KOPT-K1 (cell line): ENCODE measurements around the gene KCTD10.
A peak's percentile ranks its signal among the peaks of the same experiment; 100 is the strongest.

ENCODE experiments used
- H3K27ac ChIP-seq: fragments of 200-600 bp; sonication (generic); 2 replicates; pipeline ENCODE4 v1.5.1; 2016; ENCODE audit warnings: antibody characterized with exemption, mild to moderate bottlenecking, low read depth, low read length; ENCODE audit not compliant: poor library complexity, severe bottlenecking
- H3K36me3 ChIP-seq: fragments of 200-600 bp; sonication (generic); 2 replicates; pipeline ENCODE4 v1.5.1; 2017; ENCODE audit warnings: antibody characterized with exemption, mild to moderate bottlenecking, low read length, moderate library complexity; ENCODE audit not compliant: insufficient read depth
- H3K9me3 ChIP-seq: fragments of 200-600 bp; sonication (generic); 2 replicates; pipeline ENCODE4 v1.5.1; 2017; ENCODE audit warnings: antibody characterized with exemption, low read length, mild to moderate bottlenecking; ENCODE audit not compliant: insufficient read depth, poor library complexity, severe bottlenecking

Gene KCTD10, protein sequence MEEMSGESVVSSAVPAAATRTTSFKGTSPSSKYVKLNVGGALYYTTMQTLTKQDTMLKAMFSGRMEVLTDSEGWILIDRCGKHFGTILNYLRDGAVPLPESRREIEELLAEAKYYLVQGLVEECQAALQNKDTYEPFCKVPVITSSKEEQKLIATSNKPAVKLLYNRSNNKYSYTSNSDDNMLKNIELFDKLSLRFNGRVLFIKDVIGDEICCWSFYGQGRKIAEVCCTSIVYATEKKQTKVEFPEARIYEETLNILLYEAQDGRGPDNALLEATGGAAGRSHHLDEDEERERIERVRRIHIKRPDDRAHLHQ

DNA sequence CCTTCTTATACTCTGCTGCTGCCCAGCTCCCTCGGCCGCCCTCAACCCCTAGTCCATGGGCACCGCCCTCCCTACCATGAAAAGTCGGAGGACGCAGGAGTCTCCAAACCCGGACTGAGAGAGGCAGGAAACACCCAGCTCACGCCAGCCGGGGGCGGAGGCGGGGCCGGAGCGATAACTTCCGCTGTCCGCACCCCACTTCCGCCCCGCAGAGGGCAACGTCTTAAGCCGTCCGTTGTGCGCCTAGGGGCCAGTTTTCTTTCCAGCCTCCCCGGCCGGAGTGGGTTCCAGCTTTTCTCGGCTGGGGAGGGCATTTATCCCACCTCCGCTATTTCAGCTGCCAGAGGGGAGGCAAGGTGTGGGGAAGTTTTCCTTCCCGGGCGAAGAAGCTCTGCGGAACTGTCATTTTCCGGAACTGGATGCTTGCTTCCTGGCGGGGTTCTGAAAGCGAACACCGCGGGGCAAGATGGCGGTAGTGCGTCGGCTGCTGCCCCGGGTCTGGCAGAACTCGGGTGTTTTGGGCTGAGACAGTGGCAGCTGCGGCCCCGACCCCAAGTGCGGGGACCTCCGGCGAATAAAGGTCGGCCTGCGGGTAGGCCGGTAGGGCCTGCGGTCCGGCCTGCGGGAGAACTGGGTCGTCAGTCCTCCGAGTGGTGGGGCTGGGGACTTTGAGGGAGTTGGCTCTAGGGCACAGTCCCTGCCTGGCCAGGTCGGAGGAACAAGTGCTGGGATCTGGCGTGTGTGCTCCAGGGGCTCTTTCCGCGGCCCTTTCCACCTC, at the start of gene KCTD10, which contains the start of gene UBE3B:
Gene KCTD10, minus strand, starts transcription at position 116 of the 778 bp plus-strand sequence. Its CDS starts 38 bp downstream, at position 78.
Gene UBE3B, plus strand, starts transcription at position 450 of the 778 bp plus-strand sequence. CDS start 5,918 bp downstream, outside the sequence.
- H3K9me3 ChIP-seq: no peaks in the 10 kb centered on the region
- H3K27ac ChIP-seq: peak within 1 kb of the TSS; percentile 92
- H3K36me3 ChIP-seq: no peaks in the 10 kb centered on the region

DNA sequence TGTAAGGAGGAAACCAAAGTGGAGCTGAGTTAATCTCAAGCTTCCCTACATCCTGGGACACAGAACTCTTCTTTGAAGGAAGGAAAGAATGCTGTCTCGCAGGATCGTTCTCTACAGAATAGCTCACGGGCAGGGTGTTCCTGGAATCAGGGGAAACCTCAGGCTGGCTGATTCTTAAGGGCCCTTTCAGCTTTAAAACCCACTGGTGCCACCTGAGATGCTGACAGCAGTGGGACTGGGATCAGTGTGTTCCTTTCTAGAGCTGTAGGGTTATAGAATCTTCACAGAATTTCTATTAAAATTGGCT, 48.1 kb upstream of the KCTD10 start:
- no peak overlapping the region for H3K27ac ChIP-seq
- H3K36me3 ChIP-seq: peaks cover 78% of the 10 kb centered on the region
- H3K9me3 ChIP-seq: no peaks in the 10 kb centered on the region

DNA sequence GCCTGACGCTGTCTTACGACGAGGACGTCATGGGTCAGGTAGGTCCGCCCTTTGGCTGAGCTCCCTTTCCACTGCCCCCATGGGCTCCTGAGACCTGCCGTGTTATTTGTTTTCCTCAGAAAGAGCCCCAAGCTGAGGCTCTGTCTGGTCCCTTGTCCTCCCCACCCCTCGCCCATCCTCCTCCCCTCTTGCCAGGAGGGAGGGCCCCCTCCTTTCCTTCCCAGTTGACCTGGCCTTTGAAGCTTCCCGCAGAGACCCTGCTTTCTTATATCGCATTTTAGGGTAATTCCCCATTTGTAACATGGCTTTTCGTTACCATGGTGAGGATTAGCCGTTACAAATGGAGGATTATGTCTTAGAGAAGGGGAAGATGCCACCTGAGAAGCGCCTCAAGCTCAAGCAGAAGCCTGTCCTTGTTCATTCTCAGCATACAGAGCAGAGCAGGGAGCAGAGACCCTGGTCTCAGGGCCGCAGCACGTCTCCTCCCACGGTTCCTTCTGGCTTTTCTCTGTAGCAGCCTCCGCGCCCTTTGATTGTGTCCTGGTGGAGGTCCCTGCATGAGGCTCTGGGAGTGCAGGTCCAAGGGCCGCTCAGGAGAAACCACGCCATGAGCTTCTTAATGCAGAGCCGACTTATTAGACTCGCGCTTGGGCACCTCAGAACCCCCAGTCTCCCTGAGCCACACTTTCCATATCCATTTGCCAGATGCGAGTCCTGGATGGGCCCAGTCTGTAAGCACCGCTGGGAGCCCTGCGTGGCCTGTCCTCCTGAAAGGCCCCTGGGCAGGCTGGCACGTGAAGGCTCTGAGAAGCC, 47.6 kb upstream of the KCTD10 start:
- Histone ChIP-seq H3K9me3 (no peaks in the 10 kb centered on the region), H3K27ac (no peak overlapping the region), H3K36me3 (peaks cover 78% of the 10 kb centered on the region)

DNA sequence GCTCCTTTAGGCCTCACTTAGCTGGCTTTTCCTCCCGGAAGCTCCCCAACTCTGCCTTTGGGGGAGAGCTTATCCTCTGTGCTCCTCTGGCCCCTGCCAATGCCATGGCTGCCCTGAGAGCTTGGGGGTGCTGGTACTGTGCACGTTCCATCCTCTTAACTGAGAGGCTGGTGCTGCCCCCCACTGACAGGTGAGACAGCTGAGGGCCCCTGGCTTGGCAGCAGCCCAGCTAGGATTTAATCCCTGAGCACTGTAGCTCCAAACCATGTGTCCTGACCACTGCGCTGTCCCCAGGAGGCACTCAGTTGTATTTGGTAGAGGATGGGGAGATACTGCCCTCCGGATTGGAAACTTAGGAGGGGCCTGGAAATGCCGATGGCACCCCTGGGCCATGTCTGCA, 46.4 kb upstream of the KCTD10 start:
- Histone ChIP-seq H3K27ac (no peak overlapping the region), H3K9me3 (no peaks in the 10 kb centered on the region), H3K36me3 (peaks cover 86% of the 10 kb centered on the region)

DNA sequence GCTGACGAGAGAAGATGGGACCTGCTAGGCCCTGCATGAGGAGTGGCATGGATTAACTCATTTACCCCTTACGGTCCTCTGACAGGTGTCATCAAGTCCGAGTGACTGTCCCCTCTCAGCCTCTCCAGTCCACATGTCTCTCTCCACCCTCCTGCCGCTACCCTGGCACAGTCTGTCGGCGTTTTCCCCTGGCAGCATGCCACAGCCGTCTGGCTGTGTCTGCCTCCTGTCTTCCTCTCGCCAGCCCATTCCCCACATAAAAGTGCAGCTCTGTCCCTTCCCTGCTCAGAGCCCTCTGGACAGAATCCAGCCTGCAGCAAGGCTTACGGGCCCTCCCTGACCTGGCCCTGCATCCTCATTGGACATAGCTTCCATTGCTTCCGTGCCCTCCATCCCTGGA, 46.0 kb upstream of the KCTD10 start:
- Histone ChIP-seq H3K9me3 (no peaks in the 10 kb centered on the region), H3K36me3 (peaks cover 89% of the 10 kb centered on the region), H3K27ac (no peak overlapping the region)

DNA sequence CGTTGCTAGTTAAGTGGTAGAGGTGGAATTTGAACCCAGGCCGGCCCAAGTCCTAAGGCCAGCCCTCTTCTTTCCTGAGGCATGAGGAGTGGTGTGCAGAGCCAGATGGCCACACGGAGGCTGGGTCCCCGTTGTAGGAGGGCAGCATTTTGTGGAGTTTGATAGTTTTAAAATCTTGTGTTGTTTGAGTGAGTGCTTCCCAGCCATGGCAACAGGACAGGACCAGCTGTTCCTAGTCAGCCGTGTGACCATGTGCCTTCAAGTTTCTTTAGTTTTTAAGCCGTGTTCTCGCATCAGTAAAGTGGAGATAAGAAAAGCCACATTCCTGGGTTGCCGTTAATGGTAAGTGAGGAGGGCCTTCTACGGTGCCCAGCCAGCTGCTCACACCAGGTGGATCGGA, 44.7 kb upstream of the KCTD10 start:
- Histone ChIP-seq H3K9me3 (no peaks in the 10 kb centered on the region), H3K36me3 (peaks cover 89% of the 10 kb centered on the region), H3K27ac (no peak overlapping the region)

DNA sequence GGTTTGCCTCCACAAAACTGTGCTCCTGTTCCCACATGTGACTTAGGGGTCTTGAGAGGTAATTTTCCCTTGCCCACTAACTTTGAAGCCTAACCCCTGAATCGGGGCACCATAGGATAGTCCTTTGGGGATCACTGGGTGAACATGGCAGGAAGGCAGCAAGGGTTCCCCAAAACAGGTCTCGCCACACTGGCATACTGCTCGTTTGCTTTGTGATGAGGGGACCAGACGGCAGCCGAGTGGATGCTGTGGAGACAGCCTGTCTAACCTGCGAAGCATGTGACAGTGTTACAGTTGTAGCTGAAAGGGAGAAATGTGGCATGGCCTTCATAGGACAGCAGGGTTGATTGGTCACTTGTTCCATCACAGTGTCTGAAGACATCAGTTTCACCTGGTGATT, 42.7 kb upstream of the KCTD10 start:
- H3K36me3 ChIP-seq: peaks cover 81% of the 10 kb centered on the region

DNA sequence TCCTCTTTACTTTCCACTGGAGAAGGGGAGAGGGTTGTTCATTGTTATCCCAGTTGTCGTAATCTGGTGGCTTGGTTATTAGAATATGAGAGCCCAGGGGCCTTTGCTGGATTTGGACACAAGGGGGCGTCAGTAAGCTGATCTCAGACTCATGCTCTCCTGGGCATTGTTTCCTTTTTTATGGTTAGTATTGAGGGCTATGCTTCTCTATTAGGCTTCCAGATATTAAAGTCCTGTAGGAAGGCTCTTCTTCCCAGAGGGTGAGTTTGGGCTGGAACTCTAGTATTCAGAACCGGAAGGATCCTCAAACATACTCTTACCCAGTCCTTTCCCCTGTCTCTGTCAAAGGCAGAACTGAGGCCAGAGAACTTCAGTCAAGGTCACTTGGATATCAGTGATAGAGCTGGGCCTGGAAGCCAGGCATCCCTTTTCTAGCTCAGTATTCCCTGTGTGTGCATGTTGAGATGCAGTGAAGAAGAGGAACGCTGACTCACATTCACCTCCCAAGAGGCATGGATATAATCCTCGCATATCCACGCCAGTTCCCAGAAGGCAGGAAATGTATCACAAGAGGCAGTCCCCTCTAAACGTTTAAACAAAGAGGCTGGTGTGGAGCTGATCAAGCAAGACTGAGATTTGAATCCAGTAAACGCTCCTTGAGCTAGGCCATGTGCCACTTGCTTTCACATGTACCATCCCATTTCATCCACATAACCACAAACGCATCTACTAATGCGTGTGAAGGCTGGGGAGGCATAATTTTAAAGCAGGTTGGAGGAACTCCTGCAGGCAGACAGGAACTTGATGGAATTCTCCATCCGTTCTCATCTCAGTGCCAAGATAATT, 41.9 kb upstream of the KCTD10 start:
- Histone ChIP-seq H3K27ac (no peak overlapping the region), H3K9me3 (no peaks in the 10 kb centered on the region), H3K36me3 (peaks cover 81% of the 10 kb centered on the region)

More for the DNA sequence above, 42.7 kb upstream of the KCTD10 start:
- no peak overlapping the region for H3K27ac ChIP-seq
- no peaks in the 10 kb centered on the region for H3K9me3 ChIP-seq

DNA sequence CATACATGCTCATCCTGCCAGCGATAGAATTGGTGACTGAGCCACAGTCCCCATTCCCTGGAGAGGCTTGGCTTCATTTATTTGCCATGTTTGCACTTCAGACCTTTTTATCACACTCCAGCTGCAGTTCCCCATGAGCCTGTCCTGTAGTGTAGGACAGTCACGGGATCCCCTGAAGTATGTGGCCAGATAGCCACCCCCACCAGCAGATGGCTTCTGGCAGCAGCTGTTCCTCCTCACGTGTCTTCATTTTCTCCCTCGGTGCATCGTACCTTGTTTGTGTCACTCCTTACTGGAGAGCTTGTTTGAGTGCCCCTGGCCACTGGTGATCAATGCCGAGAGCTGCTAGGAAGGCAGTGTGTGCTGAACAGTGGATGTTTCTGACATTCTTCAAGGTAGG, 40.5 kb upstream of the KCTD10 start:
- H3K27ac ChIP-seq: no peak overlapping the region
- H3K9me3 ChIP-seq: no peaks in the 10 kb centered on the region
- H3K36me3 ChIP-seq: peaks cover 81% of the 10 kb centered on the region

DNA sequence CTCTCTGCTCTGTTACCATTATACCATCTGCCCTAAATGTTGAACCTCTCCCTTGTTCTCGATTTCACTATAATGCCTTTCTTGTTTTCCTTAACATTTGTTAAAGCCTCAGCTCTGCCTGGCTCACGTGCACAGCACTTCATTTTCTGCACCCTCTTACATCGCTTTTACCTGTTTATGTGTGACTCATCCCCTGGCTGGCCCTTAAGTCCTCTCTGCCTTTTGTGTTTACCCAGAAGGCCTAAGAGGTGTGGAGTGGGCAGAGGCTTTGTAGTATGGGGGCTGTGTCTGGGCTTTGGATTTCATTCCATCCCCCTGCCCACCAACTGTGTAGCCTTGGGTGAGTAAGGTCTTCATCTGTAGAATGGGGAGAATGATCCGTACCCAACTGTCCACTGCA, 36.9 kb upstream of the KCTD10 start:
- Histone ChIP-seq H3K27ac (no peak overlapping the region), H3K9me3 (no peaks in the 10 kb centered on the region), H3K36me3 (peaks cover 79% of the 10 kb centered on the region)

DNA sequence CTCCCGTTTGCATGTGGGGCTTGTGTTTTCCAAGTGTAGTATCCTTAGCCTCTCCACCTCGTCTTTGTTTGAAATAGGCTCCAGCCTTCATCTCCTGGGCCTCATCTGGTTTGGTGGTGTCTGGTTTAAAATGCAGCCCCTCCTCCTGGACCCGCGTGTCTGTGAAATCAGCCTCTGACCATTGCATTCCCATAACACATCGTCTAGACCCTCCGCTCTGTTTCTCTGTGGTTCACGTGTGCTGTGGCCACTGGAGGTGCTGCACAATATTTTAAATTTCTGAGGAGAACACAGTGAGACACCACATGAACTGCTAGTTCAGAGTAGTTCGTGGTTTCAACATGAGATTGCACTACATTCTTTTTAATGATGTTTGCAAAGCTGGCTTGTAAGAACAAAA, 36.0 kb upstream of the KCTD10 start:
- H3K36me3 ChIP-seq: peaks cover 79% of the 10 kb centered on the region

DNA sequence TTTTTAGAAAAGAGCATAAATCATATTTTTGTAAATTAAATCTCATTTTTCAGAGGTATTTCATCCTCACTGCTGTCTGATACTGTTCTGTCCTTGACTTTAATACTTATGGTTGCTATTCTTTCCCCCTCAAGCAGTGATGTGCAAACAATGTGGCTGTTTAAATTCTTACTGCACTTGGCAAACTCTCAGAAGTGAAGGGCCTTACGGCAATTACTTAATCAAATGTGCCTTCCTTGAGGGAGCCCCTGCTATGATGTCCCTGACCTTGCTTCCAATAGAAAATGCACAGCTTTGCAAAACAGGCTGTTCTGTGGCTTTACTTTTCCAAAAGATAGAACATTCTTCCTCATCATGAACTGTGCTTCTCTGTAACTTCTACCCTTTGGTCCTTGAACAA, 35.5 kb upstream of the KCTD10 start:
- H3K27ac ChIP-seq: no peak overlapping the region
- peaks cover 79% of the 10 kb centered on the region for H3K36me3 ChIP-seq

More for the DNA sequence above, 36.0 kb upstream of the KCTD10 start:
- Histone ChIP-seq H3K9me3 (no peaks in the 10 kb centered on the region), H3K27ac (no peak overlapping the region)

DNA sequence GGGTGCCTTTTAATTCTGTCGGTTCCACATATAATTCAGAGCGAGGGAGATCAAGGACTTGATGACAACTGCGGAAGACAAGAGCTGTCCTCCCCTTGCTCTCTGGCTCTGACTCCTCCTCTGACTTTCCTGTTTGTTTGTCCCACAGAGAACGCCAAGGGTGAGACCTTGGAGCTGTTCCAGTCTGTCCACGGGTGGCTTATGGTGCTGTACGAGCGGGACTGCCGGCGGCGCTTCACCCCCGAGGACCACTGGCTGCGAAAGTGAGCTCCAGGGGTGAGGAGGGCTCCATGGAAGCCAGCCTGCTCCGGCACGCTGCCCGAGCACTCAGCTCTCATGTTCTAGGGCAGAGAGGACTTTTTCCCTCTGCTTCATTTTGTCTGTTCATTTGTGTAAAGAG, 33.1 kb upstream of the KCTD10 start:
- Histone ChIP-seq H3K27ac (no peak overlapping the region), H3K36me3 (peaks cover 90% of the 10 kb centered on the region)

More for the DNA sequence above, 35.5 kb upstream of the KCTD10 start:
- H3K9me3 ChIP-seq: no peaks in the 10 kb centered on the region

DNA sequence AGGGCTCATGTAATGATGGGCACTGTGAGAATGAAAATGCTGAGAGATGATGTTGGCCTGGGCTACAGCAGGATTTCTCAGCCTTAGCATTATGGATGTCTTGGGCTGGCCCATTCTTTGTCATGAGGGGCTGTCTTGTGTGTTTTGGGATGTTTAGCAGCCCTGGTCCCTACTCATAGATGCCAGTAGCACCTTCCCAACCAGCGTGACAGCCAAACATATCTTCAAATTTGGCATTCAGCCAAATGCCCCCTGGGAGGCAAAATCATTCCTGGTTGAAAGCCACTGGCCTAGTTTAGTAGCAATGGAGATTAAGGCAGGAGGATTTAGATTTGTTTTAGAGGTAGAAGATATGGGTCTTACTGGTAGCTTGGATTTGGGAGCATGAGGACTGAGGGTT, 27.0 kb upstream of the KCTD10 start:
- no peak overlapping the region for H3K27ac ChIP-seq
- H3K36me3 ChIP-seq: peaks cover 94% of the 10 kb centered on the region
- H3K9me3 ChIP-seq: no peaks in the 10 kb centered on the region

More for the DNA sequence above, 33.1 kb upstream of the KCTD10 start:
- H3K9me3 ChIP-seq: no peaks in the 10 kb centered on the region
